Right cardiac atrium (tissue), 5 donors: ENCODE results near the gene DCBLD2. TPM values are rescaled to one million over a fixed set of nuclear protein-coding genes. Genes with fewer than 3 reads are reported as not detected.

Source experiments
- ATAC-seq, 2 donors: fragments of 200-7000 bp; cut with Tn5 transposase; one replicate each; pipeline versions ENCODE4 v1.8.0 to v1.9.1; 2020; ENCODE audit warnings: moderate library complexity in 2 of 2, mild to moderate bottlenecking in 1 of 2
- DNase-seq, 3 donors: peaks; one replicate each; pipeline ENCODE4 v3.0.0-alpha.2; 2020
- H3K27ac ChIP-seq: one replicate; pipeline ENCODE4 v1.5.1; 2013; ENCODE audit warnings: mild to moderate bottlenecking, low read length, control low read depth, moderate library complexity
- H3K27me3 ChIP-seq: one replicate; pipeline ENCODE4 v1.6.1; 2013; ENCODE audit not compliant: control insufficient read depth, insufficient read depth
- H3K4me1 ChIP-seq: one replicate; pipeline ENCODE4 v1.6.1; 2013; ENCODE audit warnings: low read length; ENCODE audit not compliant: control insufficient read depth, insufficient read depth
- H3K4me3 ChIP-seq: one replicate; pipeline ENCODE4 v1.5.1; 2013; ENCODE audit warnings: low read length, control low read depth
- H3K9me3 ChIP-seq: one replicate; pipeline ENCODE4 v1.6.1; 2013; ENCODE audit warnings: low read length; ENCODE audit not compliant: control insufficient read depth
- WGBS: extraction: QIAGEN DNeasy Blood & Tissue Kit; methylation state at CpG from one replicate; pipeline ENCODE4 v1.1.7; 2013; 5-methylcytosine and 5-hydroxymethylcytosine counted together
- intact Hi-C, 4 donors: fragments of 100-400 bp; cut with DNase I; formaldehyde crosslinking; loops; one replicate each; pipeline versions ENCODE4 v1.11.0 to v1.14.0; 2022 to 2023
- polyA plus RNA-seq: library from polyadenylated mRNA; stranded (reverse); fragments of 200-250 nt; gene quantifications from one replicate; pipeline ENCODE4 v1.2.3, GENCODE V29; 2013
- total RNA-seq, 4 donors: library from RNA; stranded (reverse); fragmentation: NEBNext Ultra II Directional; extraction: Animal tissue kit (Norgen Biotek cat#: 25700); gene quantifications; one replicate each; pipeline ENCODE4 v1.2.1, GENCODE V29; 2021
- donor health status: healthy with polysubstance abuse.
- donor health status: DM: no; HTN: yes; CAD: no.
- donor health status: DM: no; HTN: no; CAD: no.
- donor health status: DM: no; HTN: yes; CAD: no; lungs with severe emphysema.
- donor health status: DM: yes; HTN: yes; CAD: no.

Gene DCBLD2
- total and polyA plus RNA-seq, 5 donors: 13.6 to 40.4 (median 36.1) TPM

GRCh38 chr3:98827221-98827920 is 74.1 kb downstream of the DCBLD2 start:
- ATAC-seq: peak in 1 of 2 donors; percentile 24
- no peaks in the 10 kb centered on the region for H3K4me1 ChIP-seq
- H3K27me3 ChIP-seq: no peaks in the 10 kb centered on the region
- WGBS: 64% methylated on average over 1 of the region's 1 CpG
- no peak for DNase-seq
- no peak overlapping the region for H3K4me3 ChIP-seq
- no peak overlapping the region for H3K27ac ChIP-seq
- intact Hi-C loops: no loop called here
- H3K9me3 ChIP-seq: no peaks in the 10 kb centered on the region

- no peak overlapping the region for H3K27ac ChIP-seq
- H3K27me3 ChIP-seq: no peaks in the 10 kb centered on the region
- H3K9me3 ChIP-seq: no peaks in the 10 kb centered on the region
- DNase-seq (no peak), ATAC-seq (no peak)
- H3K4me1 ChIP-seq: no peaks in the 10 kb centered on the region
- intact Hi-C loops: no loop called here
- H3K4me3 ChIP-seq: no peak overlapping the region
- WGBS: 88% methylated on average over 3 of the region's 3 CpGs
These were observed 75.4 kb downstream of the DCBLD2 start for GRCh38 chr3:98826126-98826525.

- Histone ChIP-seq H3K27ac (no peak overlapping the region), H3K4me3 (no peak overlapping the region), H3K9me3 (no peaks in the 10 kb centered on the region), H3K27me3 (no peaks in the 10 kb centered on the region), H3K4me1 (no peaks in the 10 kb centered on the region)
- 94% methylated on average over 6 of the region's 6 CpGs for WGBS
- DNase-seq: no peak
- intact Hi-C loops: no loop called here
- no peak for ATAC-seq
These were observed 77.2 kb downstream of the DCBLD2 start for GRCh38 chr3:98824256-98824655.

GRCh38 chr3:98823791-98824190 is 77.7 kb downstream of the DCBLD2 start:
- ATAC-seq (no peak), DNase-seq (no peak)
- 94% methylated on average over 4 of the region's 4 CpGs for WGBS
- intact Hi-C loops: no loop called here
- H3K9me3 ChIP-seq: no peaks in the 10 kb centered on the region
- H3K4me1 ChIP-seq: no peaks in the 10 kb centered on the region
- H3K27me3 ChIP-seq: no peaks in the 10 kb centered on the region
- no peak overlapping the region for H3K4me3 ChIP-seq
- no peak overlapping the region for H3K27ac ChIP-seq

GRCh38 chr3:98821063-98821462 is 80.4 kb downstream of the DCBLD2 start:
- no peak for ATAC-seq
- 83% methylated on average over 3 of the region's 3 CpGs for WGBS
- no peak for DNase-seq
- H3K27ac ChIP-seq: no peak overlapping the region
- no peaks in the 10 kb centered on the region for H3K9me3 ChIP-seq
- H3K4me1 ChIP-seq: no peaks in the 10 kb centered on the region
- H3K27me3 ChIP-seq: no peaks in the 10 kb centered on the region
- intact Hi-C loops: no loop called here
- H3K4me3 ChIP-seq: no peak overlapping the region

- Histone ChIP-seq H3K27ac (no peak overlapping the region), H3K9me3 (no peaks in the 10 kb centered on the region), H3K4me3 (no peak overlapping the region), H3K27me3 (no peaks in the 10 kb centered on the region), H3K4me1 (no peaks in the 10 kb centered on the region)
- DNase-seq: no peak
- 16% methylated on average over 3 of the region's 3 CpGs for WGBS
- ATAC-seq: peak; percentile 67 to 77
- intact Hi-C loops: loop anchor here (2.0 kb wide), 2 partner anchors 175 to 177 kb away; no protein-coding TSS in a partner anchor
These were observed 83.9 kb downstream of the DCBLD2 start for GRCh38 chr3:98817547-98818041.

- 80% methylated on average over 5 of the region's 5 CpGs for WGBS
- DNase-seq (no peak), ATAC-seq (no peak)
- H3K4me1 ChIP-seq: no peaks in the 10 kb centered on the region
- intact Hi-C loops: loop anchor here in 2 of 4 donors (5.0 kb wide), 2 partner anchors 213 to 218 kb away; no protein-coding TSS in a partner anchor
- H3K9me3 ChIP-seq: no peaks in the 10 kb centered on the region
- no peak overlapping the region for H3K4me3 ChIP-seq
- no peak overlapping the region for H3K27ac ChIP-seq
- no peaks in the 10 kb centered on the region for H3K27me3 ChIP-seq
These were observed 86.6 kb downstream of the DCBLD2 start for GRCh38 chr3:98814817-98815420.

- WGBS: 63% methylated on average over 5 of the region's 5 CpGs
These were observed 88.6 kb downstream of the DCBLD2 start for GRCh38 chr3:98812851-98813374.

GRCh38 chr3:98811048-98811447 is 90.4 kb downstream of the DCBLD2 start:
- Histone ChIP-seq H3K4me1 (no peaks in the 10 kb centered on the region), H3K4me3 (no peak overlapping the region), H3K27me3 (no peaks in the 10 kb centered on the region), H3K27ac (no peak overlapping the region), H3K9me3 (no peaks in the 10 kb centered on the region)
- intact Hi-C loops: loop anchor here in 3 of 4 donors (2.0 to 5.0 kb wide), 3 partner anchors 208 to 214 kb away; no protein-coding TSS in a partner anchor
- WGBS: 78% methylated on average over 6 of the region's 6 CpGs
- ATAC-seq (no peak), DNase-seq (no peak)

More at GRCh38 chr3:98812851-98813374, 88.6 kb downstream of the DCBLD2 start:
- Histone ChIP-seq H3K4me1 (no peaks in the 10 kb centered on the region), H3K4me3 (no peak overlapping the region), H3K27ac (no peak overlapping the region), H3K9me3 (no peaks in the 10 kb centered on the region), H3K27me3 (no peaks in the 10 kb centered on the region)
- DNase-seq (no peak), ATAC-seq (peak; percentile 55 to 59)
- intact Hi-C loops: loop anchor here in 3 of 4 donors (2.0 to 5.0 kb wide), 3 partner anchors 210 to 216 kb away; no protein-coding TSS in a partner anchor

- DNase-seq (peak in 2 of 3 donors; percentile 14 to 44), ATAC-seq (peak; percentile 29 to 66)
- Histone ChIP-seq H3K4me3 (no peak overlapping the region), H3K27ac (no peak overlapping the region), H3K9me3 (no peaks in the 10 kb centered on the region), H3K27me3 (no peaks in the 10 kb centered on the region), H3K4me1 (no peaks in the 10 kb centered on the region)
- intact Hi-C loops: no loop called here
- WGBS: 50% methylated on average over 3 of the region's 3 CpGs
These were observed 91.9 kb downstream of the DCBLD2 start for GRCh38 chr3:98809557-98809956.

GRCh38 chr3:98808071-98808470 is 93.4 kb downstream of the DCBLD2 start:
- intact Hi-C loops: no loop called here
- 92% methylated on average over 2 of the region's 2 CpGs for WGBS
- no peak for DNase-seq
- Histone ChIP-seq H3K4me1 (no peaks in the 10 kb centered on the region), H3K27ac (no peak overlapping the region), H3K9me3 (no peaks in the 10 kb centered on the region), H3K4me3 (no peak overlapping the region), H3K27me3 (no peaks in the 10 kb centered on the region)
- ATAC-seq: no peak
